ENCODE results near the gene CLDN9. TPM values are rescaled to one million over a fixed set of nuclear protein-coding genes. Genes with fewer than 3 reads are reported as not detected.

CLDN9 gene
- total RNA-seq, 1 donor from 2014 or later, result not detected

- no peak overlapping the region for H3K27ac Mint-ChIP-seq (ENCODE audit: unreplicated experiment)
- H3K36me3 Mint-ChIP-seq (ENCODE audit: unreplicated experiment), result peaks cover 2% of the 10 kb centered on the region
- no peak for TF ChIP-seq CTCF (IDR thresholded peaks at IDR 0.05)
- no peak for DNase-seq (ENCODE audit: extremely low spot score, unreplicated experiment)
- peaks cover 3% of the 10 kb centered on the region for H3K4me1 Mint-ChIP-seq (ENCODE audit: unreplicated experiment)
- no peaks in the 10 kb centered on the region for H3K9me3 Mint-ChIP-seq (ENCODE audit: unreplicated experiment)
- no peak overlapping the region for H3K4me3 Mint-ChIP-seq (ENCODE audit: unreplicated experiment)
- H3K27me3 Mint-ChIP-seq (ENCODE audit: unreplicated experiment), result peaks cover 44% of the 10 kb centered on the region
Measured at GRCh38 chr16:3032624-3033023, 19.9 kb downstream of the CLDN9 start.

- no peak for DNase-seq (ENCODE audit: extremely low spot score, unreplicated experiment)
- H3K27ac Mint-ChIP-seq (ENCODE audit: unreplicated experiment), result no peak overlapping the region
- no peaks in the 10 kb centered on the region for H3K9me3 Mint-ChIP-seq (ENCODE audit: unreplicated experiment)
- H3K27me3 Mint-ChIP-seq (ENCODE audit: unreplicated experiment), result peaks cover 60% of the 10 kb centered on the region
- H3K4me1 Mint-ChIP-seq (ENCODE audit: unreplicated experiment), result peaks cover 3% of the 10 kb centered on the region
- TF ChIP-seq CTCF (IDR thresholded peaks at IDR 0.05), result no peak
- no peak overlapping the region for H3K4me3 Mint-ChIP-seq (ENCODE audit: unreplicated experiment)
- H3K36me3 Mint-ChIP-seq (ENCODE audit: unreplicated experiment), result peaks cover 2% of the 10 kb centered on the region
Measured at GRCh38 chr16:3035289-3035971, 22.7 kb downstream of the CLDN9 start.

GRCh38 chr16:3035972-3036725 is 23.4 kb downstream of the CLDN9 start:
- H3K4me1 Mint-ChIP-seq (ENCODE audit: unreplicated experiment), result peaks cover 3% of the 10 kb centered on the region
- no peak overlapping the region for H3K4me3 Mint-ChIP-seq (ENCODE audit: unreplicated experiment)
- H3K27ac Mint-ChIP-seq (ENCODE audit: unreplicated experiment), result no peak overlapping the region
- peaks cover 2% of the 10 kb centered on the region for H3K36me3 Mint-ChIP-seq (ENCODE audit: unreplicated experiment)
- peaks cover 60% of the 10 kb centered on the region for H3K27me3 Mint-ChIP-seq (ENCODE audit: unreplicated experiment)
- no peak for DNase-seq (ENCODE audit: extremely low spot score, unreplicated experiment)
- no peak for TF ChIP-seq CTCF (IDR thresholded peaks at IDR 0.05)
- no peaks in the 10 kb centered on the region for H3K9me3 Mint-ChIP-seq (ENCODE audit: unreplicated experiment)

GRCh38 chr16:3036726-3037315 is 24.1 kb downstream of the CLDN9 start, which contains the start of gene BICDL2:
Gene BICDL2 (minus strand): TSS chr16:3036944. CDS start chr16:3035496, 1,448 bp downstream.
- Mint-ChIP-seq H3K27me3 (ENCODE audit: unreplicated experiment) (peaks cover 60% of the 10 kb centered on the region), H3K27ac (ENCODE audit: unreplicated experiment) (no peak within 1 kb of the TSS), H3K36me3 (ENCODE audit: unreplicated experiment) (peaks cover 2% of the 10 kb centered on the region), H3K4me1 (ENCODE audit: unreplicated experiment) (peaks cover 3% of the 10 kb centered on the region), H3K4me3 (ENCODE audit: unreplicated experiment) (no peak within 1 kb of the TSS), H3K9me3 (ENCODE audit: unreplicated experiment) (no peaks in the 10 kb centered on the region)
- DNase-seq (ENCODE audit: extremely low spot score, unreplicated experiment), result no peak
- no peak for TF ChIP-seq CTCF (IDR thresholded peaks at IDR 0.05)

GRCh38 chr16:3038256-3038655 is 25.5 kb downstream of the CLDN9 start:
- peaks cover 3% of the 10 kb centered on the region for H3K4me1 Mint-ChIP-seq (ENCODE audit: unreplicated experiment)
- no peaks in the 10 kb centered on the region for H3K9me3 Mint-ChIP-seq (ENCODE audit: unreplicated experiment)
- H3K27ac Mint-ChIP-seq (ENCODE audit: unreplicated experiment), result no peak overlapping the region
- H3K36me3 Mint-ChIP-seq (ENCODE audit: unreplicated experiment), result peaks cover 2% of the 10 kb centered on the region
- peaks cover 50% of the 10 kb centered on the region for H3K27me3 Mint-ChIP-seq (ENCODE audit: unreplicated experiment)
- no peak for TF ChIP-seq CTCF (IDR thresholded peaks at IDR 0.05)
- no peak for DNase-seq (ENCODE audit: extremely low spot score, unreplicated experiment)
- no peak overlapping the region for H3K4me3 Mint-ChIP-seq (ENCODE audit: unreplicated experiment)
